DOHH2 (cell line): Measurements from ENCODE around the gene MNT.

Experiments used
- H3F3A ChIP-seq: fragments of 200-600 bp; sonication (generic), shearing (Covaris generic); 2 replicates; pipeline ENCODE4 v1.6.0; 2016; ENCODE audit warnings: antibody characterized with exemption, mild to moderate bottlenecking; ENCODE audit not compliant: control insufficient read depth, insufficient read depth
- H3K27ac ChIP-seq: fragments of 200-600 bp; sonication (generic); 2 replicates; pipeline ENCODE4 v1.5.1; 2014; ENCODE audit warnings: low read depth, mild to moderate bottlenecking, low read length, moderate library complexity
- H3K27me3 ChIP-seq: fragments of 200-600 bp; sonication (generic); 2 replicates; pipeline ENCODE4 v1.6.1; 2014; ENCODE audit warnings: mild to moderate bottlenecking, low read length, mixed read lengths; ENCODE audit not compliant: control insufficient read depth
- H3K36me3 ChIP-seq: fragments of 200-600 bp; sonication (generic); 2 replicates; pipeline ENCODE4 v1.6.1; 2014; ENCODE audit warnings: mild to moderate bottlenecking, low read length, moderate library complexity, mixed read lengths; ENCODE audit not compliant: control insufficient read depth
- H3K4me1 ChIP-seq: fragments of 200-600 bp; sonication (generic); 2 replicates; pipeline ENCODE4 v1.6.1; 2014; ENCODE audit warnings: mild to moderate bottlenecking, low read length, mixed read lengths; ENCODE audit not compliant: control insufficient read depth
- H3K4me2 ChIP-seq: fragments of 200-600 bp; sonication (generic); 2 replicates; pipeline ENCODE4 v1.6.0; 2014; ENCODE audit warnings: mild to moderate bottlenecking, low read length, moderate library complexity
- H3K4me3 ChIP-seq: fragments of 200-600 bp; sonication (generic); 2 replicates; pipeline ENCODE4 v1.5.1; 2014; ENCODE audit warnings: mild to moderate bottlenecking, low read length, mixed read lengths
- H3K79me2 ChIP-seq: fragments of 200-600 bp; sonication (generic); 2 replicates; pipeline ENCODE4 v1.6.1; 2014; ENCODE audit warnings: mild to moderate bottlenecking, low read length, mixed read lengths; ENCODE audit not compliant: control insufficient read depth
- H3K9me2 ChIP-seq: fragments of 200-600 bp; sonication (generic); replicated peaks from 2 replicates; pipeline ENCODE4 v1.6.1; 2014; ENCODE audit warnings: mild to moderate bottlenecking, low read length, mixed read lengths; ENCODE audit not compliant: control insufficient read depth
- H3K9me3 ChIP-seq: fragments of 200-600 bp; sonication (generic); 2 replicates; pipeline ENCODE4 v1.6.1; 2014; ENCODE audit warnings: antibody characterized with exemption, low read length, mixed read lengths; ENCODE audit not compliant: control insufficient read depth, insufficient read depth
- H4K20me1 ChIP-seq: fragments of 200-600 bp; sonication (generic); 2 replicates; pipeline ENCODE4 v1.6.0; 2014; ENCODE audit warnings: low read depth, mild to moderate bottlenecking, antibody characterized with exemption, low read length, moderate library complexity; ENCODE audit not compliant: control insufficient read depth, insufficient read depth
- CTCF ChIP-seq: fragments of 200-600 bp; sonication (generic); IDR thresholded peaks from one replicate; pipeline ENCODE4 v1.5.1; 2014; ENCODE audit warnings: antibody characterized with exemption, mild to moderate bottlenecking, low read depth, low read length; ENCODE audit not compliant: poor library complexity, severe bottlenecking
- EZH2phosphoT487 ChIP-seq: fragments of 200-600 bp; sonication (generic); IDR thresholded peaks from 2 replicates; pipeline ENCODE4 v1.6.1; 2017; ENCODE audit warnings: borderline replicate concordance, mild to moderate bottlenecking, antibody characterized with exemption, low read length, moderate library complexity, mixed read lengths

MNT gene

GRCh38 chr17:2396192-2396567 is 4.7 kb downstream of the MNT start:
- Histone ChIP-seq H4K20me1 (no peaks in the 10 kb centered on the region; the same call in 1 of the 2 replicates), H3K79me2 (peaks cover 68% of the 10 kb centered on the region), H3F3A (peaks cover 6% of the 10 kb centered on the region), H3K9me2 (no peaks in the 10 kb centered on the region), H3K4me2 (peak overlapping the region; percentile 85), H3K36me3 (peaks cover 9% of the 10 kb centered on the region; the same call in 1 of the 2 replicates), H3K4me3 (peak overlapping the region; percentile 70), H3K9me3 (no peaks in the 10 kb centered on the region), H3K27me3 (no peaks in the 10 kb centered on the region), H3K4me1 (peaks cover 58% of the 10 kb centered on the region), H3K27ac (peak overlapping the region; percentile 34)
- TF ChIP-seq CTCF: no peak
- TF ChIP-seq EZH2phosphoT487: no peak

GRCh38 chr17:2395258-2396181 is 5.3 kb downstream of the MNT start:
- H4K20me1 ChIP-seq: no peaks in the 10 kb centered on the region; the same call in 1 of the 2 replicates
- peaks cover 9% of the 10 kb centered on the region for H3K36me3 ChIP-seq
- H3K4me2 ChIP-seq: peak overlapping the region; percentile 85
- no peaks in the 10 kb centered on the region for H3K9me3 ChIP-seq
- H3K79me2 ChIP-seq: peaks cover 74% of the 10 kb centered on the region
- no peaks in the 10 kb centered on the region for H3K27me3 ChIP-seq
- TF ChIP-seq EZH2phosphoT487: no peak
- no peak for TF ChIP-seq CTCF
- H3F3A ChIP-seq: peaks cover 6% of the 10 kb centered on the region
- 0 out of 2 replicates have a peak overlapping the region, but pooled peaks have one; percentile 34 for H3K27ac ChIP-seq
- peak overlapping the region; percentile 70 for H3K4me3 ChIP-seq
- H3K9me2 ChIP-seq: no peaks in the 10 kb centered on the region
- H3K4me1 ChIP-seq: peaks cover 64% of the 10 kb centered on the region

GRCh38 chr17:2394775-2395201 is 6.1 kb downstream of the MNT start:
- Histone ChIP-seq H3K27me3 (no peaks in the 10 kb centered on the region), H3K36me3 (peaks cover 14% of the 10 kb centered on the region), H3K79me2 (peaks cover 72% of the 10 kb centered on the region), H3K4me3 (peak overlapping the region; percentile 74; the same call in 1 of the 2 replicates), H4K20me1 (no peaks in the 10 kb centered on the region; the same call in 1 of the 2 replicates), H3K4me1 (peaks cover 65% of the 10 kb centered on the region), H3K9me3 (no peaks in the 10 kb centered on the region), H3F3A (peaks cover 6% of the 10 kb centered on the region), H3K27ac (no peak overlapping the region), H3K9me2 (no peaks in the 10 kb centered on the region), H3K4me2 (peak overlapping the region; percentile 83)
- no peak for TF ChIP-seq CTCF
- no peak for TF ChIP-seq EZH2phosphoT487
